H1 (cell line): ENCODE measurements around the gene ADAM12. TPM values are rescaled to one million over a fixed set of nuclear protein-coding genes. Genes with fewer than 3 reads are reported as not detected.

Source experiments
- CTCF ChIA-PET: fragments of 300-600 bp; sonication (Branson Sonifier 250); formaldehyde crosslinking; loops from one replicate; lab custom pipeline; 2021; ENCODE audit not compliant: partially characterized antibody; lab: Charles Lee
- POLR2A ChIA-PET: fragments of 300-600 bp; sonication (Branson Sonifier 250); formaldehyde crosslinking; loops from one replicate; lab custom pipeline; 2021; ENCODE audit warnings: inconsistent platforms; ENCODE audit not compliant: partially characterized antibody; lab: Charles Lee
- DNase-seq, 2 experiments: peaks; one replicate each; pipeline versions ENCODE4 v3.0.0 to v3.0.0-alpha.2; 2010 to 2022; ENCODE audit warnings: low spot score in 2 of 2, low read depth in 1 of 2, mixed read lengths in 1 of 2
- FAIRE-seq: peaks from 2 replicates; lab custom pipeline; 2011; peaks lifted over from hg19 to GRCh38; lab: Jason Lieb, UNC
- H2AFZ ChIP-seq: 2 replicates; pipeline ENCODE4 v1.8.1; 2012; ENCODE audit warnings: low read length, inconsistent platforms
- H2AK5ac ChIP-seq: 2 replicates; pipeline ENCODE4 v1.6.1; 2013; ENCODE audit warnings: low read depth, low read length
- H2BK120ac ChIP-seq: replicated peaks from 2 replicates; pipeline ENCODE3; 2013; ENCODE audit warnings: low read depth, low read length, inconsistent platforms
- H2BK12ac ChIP-seq: 2 replicates; pipeline ENCODE4 v1.6.1; 2013; ENCODE audit warnings: low read depth, low read length
- H2BK15ac ChIP-seq: 2 replicates; pipeline ENCODE4 v1.6.1; 2013; ENCODE audit warnings: low read length
- H2BK20ac ChIP-seq: 2 replicates; pipeline ENCODE4 v1.6.1; 2013; ENCODE audit warnings: low read length
- H2BK5ac ChIP-seq: 2 replicates; pipeline ENCODE4 v1.6.1; 2013; ENCODE audit warnings: low read depth, low read length
- H3K14ac ChIP-seq: 2 replicates; pipeline ENCODE4 v1.6.1; 2013; ENCODE audit warnings: inconsistent platforms; ENCODE audit not compliant: insufficient read length
- H3K18ac ChIP-seq: 2 replicates; pipeline ENCODE4 v1.6.1; 2013; ENCODE audit warnings: low read length; ENCODE audit errors: extremely low read depth
- H3K23ac ChIP-seq: 2 replicates; pipeline ENCODE4 v1.6.1; 2013; ENCODE audit warnings: inconsistent platforms; ENCODE audit not compliant: insufficient read length
- H3K23me2 ChIP-seq: 2 replicates; pipeline ENCODE4 v1.6.1; 2013; ENCODE audit warnings: low read depth, low read length
- H3K27ac ChIP-seq: 2 replicates; pipeline ENCODE4 v1.6.1; 2011; ENCODE audit warnings: low read depth, low read length, inconsistent platforms
- H3K27me3 ChIP-seq, 4 experiments: replicated peaks in 1 of 4; 1 replicate in 1 of 4; 2 replicates in 3 of 4; pipeline versions ENCODE4 v1.6.1 to v1.8.1; 2011 to 2013; ENCODE audit warnings: low read length in 3 of 4, mild to moderate bottlenecking in 3 of 4, inconsistent platforms in 2 of 4, mixed read lengths in 2 of 4, moderate library complexity in 1 of 4; ENCODE audit not compliant: control insufficient read depth in 3 of 4, insufficient read depth in 3 of 4; ENCODE audit errors: extremely low read depth in 1 of 4
- H3K36me3 ChIP-seq, 4 experiments: 2 replicates each; pipeline versions ENCODE4 v1.6.1 to v1.8.1; 2011 to 2013; ENCODE audit warnings: mild to moderate bottlenecking in 4 of 4, low read length in 3 of 4, moderate library complexity in 2 of 4, control low read depth in 1 of 4, inconsistent platforms in 1 of 4; ENCODE audit not compliant: insufficient read depth in 4 of 4, control insufficient read depth in 2 of 4
- H3K4ac ChIP-seq: replicated peaks from 2 replicates; pipeline ENCODE3; 2013; ENCODE audit warnings: low read length, low read depth, mixed read lengths, inconsistent platforms; ENCODE audit not compliant: insufficient read length
- H3K4me1 ChIP-seq, 4 experiments: replicated peaks in 1 of 4; 1 replicate in 1 of 4; 2 replicates in 3 of 4; pipeline versions ENCODE4 v1.6.1 to v1.8.1; 2011 to 2013; ENCODE audit warnings: low read length in 3 of 4, inconsistent platforms in 2 of 4, mixed read lengths in 1 of 4; ENCODE audit not compliant: insufficient read depth in 4 of 4, control insufficient read depth in 3 of 4
- H3K4me2 ChIP-seq, 2 experiments: 2 replicates each; pipeline versions ENCODE4 v1.6.1 to v1.8.1; 2011 to 2013; ENCODE audit warnings: low read depth in 2 of 2, low read length in 2 of 2, control low read depth in 1 of 2, inconsistent platforms in 1 of 2, mild to moderate bottlenecking in 1 of 2; ENCODE audit not compliant: insufficient read depth in 1 of 2
- H3K4me3 ChIP-seq, 4 experiments: fragments of 200-600, 300-600 bp in 1 of 4; sonication (generic), shearing (Covaris generic), sonication (Bioruptor Twin) in 1 of 4; 2 replicates each; pipeline versions ENCODE4 v1.5.1 to v1.8.1; 2011 to 2016; ENCODE audit warnings: low read length in 4 of 4, low read depth in 3 of 4, control low read depth in 2 of 4, inconsistent platforms in 2 of 4, mild to moderate bottlenecking in 2 of 4, mixed read lengths in 1 of 4, moderate library complexity in 1 of 4; ENCODE audit not compliant: insufficient read depth in 2 of 4; ENCODE audit errors: extremely low read depth in 1 of 4
- H3K56ac ChIP-seq: replicated peaks from 2 replicates; pipeline ENCODE3; 2013; ENCODE audit warnings: low read depth, mild to moderate bottlenecking, mixed read lengths, low read length, inconsistent platforms; ENCODE audit not compliant: insufficient read length
- H3K79me1 ChIP-seq: 2 replicates; pipeline ENCODE4 v1.6.1; 2013; ENCODE audit warnings: low read depth, low read length, control low read depth
- H3K79me2 ChIP-seq, 2 experiments: 2 replicates each; pipeline versions ENCODE4 v1.6.1 to v1.8.1; 2012 to 2013; ENCODE audit warnings: low read length in 2 of 2, mild to moderate bottlenecking in 2 of 2, inconsistent platforms in 1 of 2; ENCODE audit not compliant: insufficient read depth in 2 of 2, control insufficient read depth in 1 of 2
- H3K9ac ChIP-seq, 4 experiments: replicated peaks in 1 of 4; 1 replicate in 1 of 4; 2 replicates in 3 of 4; pipeline versions ENCODE4 v1.6.1 to v1.8.1; 2011 to 2013; ENCODE audit warnings: low read depth in 3 of 4, low read length in 3 of 4, control low read depth in 2 of 4, mild to moderate bottlenecking in 2 of 4, moderate library complexity in 2 of 4, inconsistent platforms in 1 of 4; ENCODE audit errors: extremely low read depth in 1 of 4
- H3K9me3 ChIP-seq, 2 experiments: 2 replicates each; pipeline versions ENCODE4 v1.6.1 to v1.8.1; 2012 to 2013; ENCODE audit warnings: mild to moderate bottlenecking in 2 of 2, moderate library complexity in 2 of 2, control low read depth in 1 of 2, inconsistent platforms in 1 of 2, low read depth in 1 of 2, low read length in 1 of 2, mixed read lengths in 1 of 2; ENCODE audit not compliant: insufficient read depth in 2 of 2
- H4K20me1 ChIP-seq, 2 experiments: replicated peaks in 1 of 2; 2 replicates each; pipeline versions ENCODE3 to v1.8.1; 2011 to 2013; ENCODE audit warnings: inconsistent platforms in 2 of 2, low read length in 2 of 2, mild to moderate bottlenecking in 1 of 2; ENCODE audit not compliant: insufficient read depth in 2 of 2, control insufficient read depth in 1 of 2
- H4K5ac ChIP-seq: 2 replicates; pipeline ENCODE4 v1.6.1; 2013; ENCODE audit warnings: low read length, low read depth, mixed read lengths, inconsistent platforms; ENCODE audit not compliant: insufficient read length
- H4K8ac ChIP-seq: 2 replicates; pipeline ENCODE4 v1.8.0; 2013; ENCODE audit warnings: mild to moderate bottlenecking, moderate library complexity, low read length, inconsistent platforms; ENCODE audit not compliant: insufficient read depth; ENCODE audit errors: extremely low read depth
- H4K91ac ChIP-seq: replicated peaks from 2 replicates; pipeline ENCODE3; 2013; ENCODE audit warnings: low read length, mixed read lengths, inconsistent platforms; ENCODE audit not compliant: insufficient read length
- YY1 ChIP-seq: IDR thresholded peaks from 2 replicates; pipeline ENCODE4 v1.6.1; 2011; ENCODE audit warnings: low read depth, mild to moderate bottlenecking, low read length
- WGBS, 2 experiments: shearing (Covaris generic) in 1 of 2; methylation state at CpG; one replicate each; pipeline versions ENCODE4 v1.1.6 to v1.1.7; 2013 to 2015; ENCODE audit warnings: low lambda C conversion rate in 2 of 2, mixed read lengths in 2 of 2, inconsistent platforms in 1 of 2, low coverage in 1 of 2, missing lambda C conversion rate in 1 of 2; ENCODE audit not compliant: insufficient replicate concordance in 2 of 2, insufficient coverage in 1 of 2, insufficient read length in 1 of 2; ENCODE audit errors: extremely low coverage in 1 of 2, missing lambda C conversion rate in 1 of 2; 5-methylcytosine and 5-hydroxymethylcytosine counted together
- polyA plus RNA-seq, 7 experiments: library from polyadenylated mRNA; depleted of rRNA in 3 of 7; stranded (reverse) in 5 of 7; unstranded in 2 of 7; fragments of >200 nt in 5 of 7; fragments of 200-250 nt in 2 of 7; gene quantifications; 1 replicate in 5 of 7; 2 replicates in 1 of 7; 4 replicates in 1 of 7; pipeline versions ENCODE4 v1.2.1 to v1.2.3, GENCODE V29; 2011 to 2013; ENCODE audit warnings: missing spikeins in 2 of 7, mixed read lengths in 2 of 7
- total RNA-seq: library from RNA; stranded (reverse); fragmentation: NEBNext Ultra II Directional; extraction: Animal tissue kit (Norgen Biotek cat#: 25700); gene quantifications from 2 replicates; pipeline ENCODE4 v1.2.1, GENCODE V29; 2021

ADAM12 gene
- total and polyA plus RNA-seq, 2 of the 8 experiments (the other 6 are each of a cell fraction or from before 2014, with no cell fraction given), result 0.07 to 0.17 TPM

- no peak for FAIRE-seq
- H4K8ac ChIP-seq, result no peak overlapping the region
- no peak overlapping the region for H3K23ac ChIP-seq
- no peaks in the 10 kb centered on the region for H3K79me2 ChIP-seq
- H2BK120ac ChIP-seq, result no peak overlapping the region
- ChIA-PET POLR2A (no interaction called here), CTCF (interaction anchor here (1.2 to 1.6 kb wide), 2 partner anchors 16 to 452 kb away, joined by 3 to 9 read pairs; no protein-coding TSS in a partner anchor)
- no peak overlapping the region for H3K4me3 ChIP-seq
- no peaks in the 10 kb centered on the region for H4K20me1 ChIP-seq
- no peak overlapping the region for H3K14ac ChIP-seq
- H2BK15ac ChIP-seq, result no peak overlapping the region
- TF ChIP-seq YY1, result no peak
- no peak overlapping the region for H2BK5ac ChIP-seq
- H2BK12ac ChIP-seq, result no peak overlapping the region
- H3K4ac ChIP-seq, result no peak overlapping the region
- DNase-seq, result no peak
- no peaks in the 10 kb centered on the region for H3K27me3 ChIP-seq
- H3K4me2 ChIP-seq, result no peak overlapping the region
- no peak overlapping the region for H2BK20ac ChIP-seq
- H3K56ac ChIP-seq, result no peak overlapping the region
- no peak overlapping the region for H3K18ac ChIP-seq
- H3K23me2 ChIP-seq, result no peaks in the 10 kb centered on the region
- no peak overlapping the region for H4K5ac ChIP-seq
- H3K9me3 ChIP-seq, result peaks cover 0 to 3% of the 10 kb centered on the region in 2 experiments; a peak in 2 of 4 replicates
- H3K4me1 ChIP-seq, result peaks cover 0 to 6% (median 2%) of the 10 kb centered on the region in 4 experiments; a peak in 3 of 7 replicates
- WGBS, 2 experiments, result 88% methylated on average over 4 of the region's 4 CpGs; no CpG with 5 or more reads in 1 of the 2 experiments
- no peak overlapping the region for H3K27ac ChIP-seq
- no peak overlapping the region for H2AK5ac ChIP-seq
- no peaks in the 10 kb centered on the region for H3K79me1 ChIP-seq
- H4K91ac ChIP-seq, result no peak overlapping the region
- H3K9ac ChIP-seq, result no peak overlapping the region
- no peak overlapping the region for H2AFZ ChIP-seq
- H3K36me3 ChIP-seq, result no peaks in the 10 kb centered on the region
These were observed 41.0 kb upstream of the ADAM12 start for GRCh38 chr10:126429275-126429674.
